Esophagus muscularis mucosa (tissue), 4 donors: ENCODE results near the gene L3MBTL2.

Experiments used
- EP300 ChIP-seq: sonication (generic); formaldehyde crosslinking; IDR thresholded peaks from one replicate; pipeline ENCODE4 v1.6.1; 2017; ENCODE audit warnings: antibody characterized with exemption
- POLR2A ChIP-seq: fragments of 450-650 bp; IDR thresholded peaks from one replicate; pipeline ENCODE4 v1.6.1; 2017; ENCODE audit warnings: antibody characterized with exemption, moderate library complexity, mild to moderate bottlenecking, low read depth
- TF ChIP-seq, protein P1 (sequence below), 3 experiments: fragments of 200-600 bp in 2 of 3; fragments of 450-650 bp in 1 of 3; sonication (generic) in 2 of 3; IDR thresholded peaks; one replicate each; pipeline ENCODE4 v1.5.1; 2017 to 2019; ENCODE audit warnings: antibody characterized with exemption in 3 of 3, mild to moderate bottlenecking in 2 of 3, moderate library complexity in 1 of 3

DNA sequence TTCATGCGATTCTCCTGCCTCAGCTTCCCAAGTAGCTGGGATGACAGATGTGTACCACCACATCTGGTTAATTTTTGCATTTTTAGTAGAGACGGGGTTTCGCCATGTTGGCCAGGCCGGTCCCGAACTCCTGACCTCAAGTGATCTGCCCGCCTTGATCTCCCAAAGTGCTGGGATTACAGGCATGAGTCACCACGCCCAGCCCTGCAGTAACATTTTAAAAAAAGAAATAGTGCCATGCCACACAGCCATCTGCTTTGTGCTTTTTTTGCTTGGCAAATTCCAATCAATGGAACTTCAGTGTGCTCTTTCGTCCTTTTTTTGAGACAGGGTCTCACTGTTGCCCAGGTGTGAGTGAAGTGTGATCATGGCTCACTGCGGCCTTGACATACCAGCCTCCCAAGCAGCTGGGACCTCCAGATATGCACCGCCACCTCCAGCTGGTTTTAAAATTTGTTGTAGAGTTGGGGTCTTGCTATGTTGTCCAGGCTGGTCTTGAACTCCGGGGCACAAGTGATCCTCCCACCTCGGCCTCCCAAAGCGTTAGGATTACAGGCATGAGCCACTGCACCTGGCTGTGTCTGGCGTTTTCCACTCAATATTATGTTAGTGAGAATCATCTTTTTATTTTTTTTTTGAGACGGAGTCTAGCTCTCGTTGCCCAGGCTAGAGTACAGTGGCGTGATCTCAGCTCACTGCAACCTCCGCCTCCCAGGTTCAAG, 37.4 kb downstream of the L3MBTL2 start:
- no peak for TF ChIP-seq EP300
- no peak for TF ChIP-seq POLR2A
- TF ChIP-seq, protein P1, sequence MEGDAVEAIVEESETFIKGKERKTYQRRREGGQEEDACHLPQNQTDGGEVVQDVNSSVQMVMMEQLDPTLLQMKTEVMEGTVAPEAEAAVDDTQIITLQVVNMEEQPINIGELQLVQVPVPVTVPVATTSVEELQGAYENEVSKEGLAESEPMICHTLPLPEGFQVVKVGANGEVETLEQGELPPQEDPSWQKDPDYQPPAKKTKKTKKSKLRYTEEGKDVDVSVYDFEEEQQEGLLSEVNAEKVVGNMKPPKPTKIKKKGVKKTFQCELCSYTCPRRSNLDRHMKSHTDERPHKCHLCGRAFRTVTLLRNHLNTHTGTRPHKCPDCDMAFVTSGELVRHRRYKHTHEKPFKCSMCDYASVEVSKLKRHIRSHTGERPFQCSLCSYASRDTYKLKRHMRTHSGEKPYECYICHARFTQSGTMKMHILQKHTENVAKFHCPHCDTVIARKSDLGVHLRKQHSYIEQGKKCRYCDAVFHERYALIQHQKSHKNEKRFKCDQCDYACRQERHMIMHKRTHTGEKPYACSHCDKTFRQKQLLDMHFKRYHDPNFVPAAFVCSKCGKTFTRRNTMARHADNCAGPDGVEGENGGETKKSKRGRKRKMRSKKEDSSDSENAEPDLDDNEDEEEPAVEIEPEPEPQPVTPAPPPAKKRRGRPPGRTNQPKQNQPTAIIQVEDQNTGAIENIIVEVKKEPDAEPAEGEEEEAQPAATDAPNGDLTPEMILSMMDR (IDR thresholded peaks at IDR 0.05), result no peak
